Measurements from ENCODE around the gene CDC14A. TPM values are rescaled to one million over a fixed set of nuclear protein-coding genes. Genes with fewer than 3 reads are reported as not detected.

Gene CDC14A
- total RNA-seq, 1 donor from 2014 or later, result 0.79 TPM

DNA sequence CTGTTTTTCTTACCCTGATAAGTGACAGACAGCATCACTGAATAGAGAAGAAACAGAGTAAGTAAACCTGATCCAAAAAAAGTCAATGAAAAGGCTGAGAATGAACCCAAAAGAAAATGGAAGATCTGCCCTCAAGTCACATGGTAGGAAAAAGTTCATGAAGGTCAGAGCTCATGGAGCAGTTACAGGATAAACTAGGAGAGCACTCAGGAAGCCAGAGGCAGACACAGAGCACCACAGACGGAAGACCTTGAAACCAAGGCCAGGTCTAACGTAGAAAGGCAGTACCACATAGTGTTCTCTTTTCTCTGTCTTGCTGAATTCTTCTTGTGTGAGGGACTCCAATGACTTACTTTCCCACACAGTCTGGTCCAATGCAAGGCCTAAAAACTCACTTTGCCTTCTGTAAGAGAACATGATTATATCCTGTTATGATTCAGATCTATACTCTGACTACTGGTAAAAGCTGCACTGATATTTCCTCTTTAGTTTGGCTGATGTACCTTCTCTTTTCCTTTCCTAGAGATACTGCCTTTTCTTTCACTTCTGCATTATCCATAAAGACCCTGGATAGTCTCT, 45.5 kb upstream of the CDC14A start:
- Histone ChIP-seq H3K4me3 (ENCODE audit: low read depth, low read length) (no peak overlapping the region), H3K27me3 (ENCODE audit: control insufficient read depth, insufficient read depth, low read length) (no peaks in the 10 kb centered on the region), H3K36me3 (ENCODE audit: control insufficient read depth, insufficient read depth, low read length) (no peaks in the 10 kb centered on the region)
- FAIRE-seq, result no peak
- no peak for DNase-seq (ENCODE audit: low read depth)
- TF ChIP-seq, protein P1, sequence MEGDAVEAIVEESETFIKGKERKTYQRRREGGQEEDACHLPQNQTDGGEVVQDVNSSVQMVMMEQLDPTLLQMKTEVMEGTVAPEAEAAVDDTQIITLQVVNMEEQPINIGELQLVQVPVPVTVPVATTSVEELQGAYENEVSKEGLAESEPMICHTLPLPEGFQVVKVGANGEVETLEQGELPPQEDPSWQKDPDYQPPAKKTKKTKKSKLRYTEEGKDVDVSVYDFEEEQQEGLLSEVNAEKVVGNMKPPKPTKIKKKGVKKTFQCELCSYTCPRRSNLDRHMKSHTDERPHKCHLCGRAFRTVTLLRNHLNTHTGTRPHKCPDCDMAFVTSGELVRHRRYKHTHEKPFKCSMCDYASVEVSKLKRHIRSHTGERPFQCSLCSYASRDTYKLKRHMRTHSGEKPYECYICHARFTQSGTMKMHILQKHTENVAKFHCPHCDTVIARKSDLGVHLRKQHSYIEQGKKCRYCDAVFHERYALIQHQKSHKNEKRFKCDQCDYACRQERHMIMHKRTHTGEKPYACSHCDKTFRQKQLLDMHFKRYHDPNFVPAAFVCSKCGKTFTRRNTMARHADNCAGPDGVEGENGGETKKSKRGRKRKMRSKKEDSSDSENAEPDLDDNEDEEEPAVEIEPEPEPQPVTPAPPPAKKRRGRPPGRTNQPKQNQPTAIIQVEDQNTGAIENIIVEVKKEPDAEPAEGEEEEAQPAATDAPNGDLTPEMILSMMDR (IDR thresholded peaks at IDR 0.05; ENCODE audit: insufficient read depth, low read length, severe bottlenecking), result no peak

DNA sequence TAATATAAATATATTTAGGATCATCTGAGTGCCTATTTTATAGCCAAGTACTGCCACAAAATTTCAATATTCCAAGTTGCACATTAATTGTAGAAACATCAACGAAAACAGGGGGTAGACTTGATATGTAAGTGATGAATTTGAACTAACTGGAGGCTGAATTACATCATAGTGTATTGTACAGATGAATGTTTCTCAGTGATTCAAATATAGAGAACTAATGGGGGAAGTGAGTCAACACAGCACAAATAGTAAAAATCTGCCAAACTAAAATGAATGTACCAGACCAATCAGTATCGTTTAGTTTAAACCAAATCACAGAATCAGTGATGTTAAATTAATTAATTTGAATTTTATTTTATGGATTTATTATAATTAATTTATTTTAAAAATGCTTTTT, 43.5 kb upstream of the CDC14A start:
- DNase-seq (ENCODE audit: low read depth) (peak; percentile 74), FAIRE-seq (no peak)
- no peaks in the 10 kb centered on the region for H3K27me3 ChIP-seq (ENCODE audit: control insufficient read depth, insufficient read depth, low read length)
- TF ChIP-seq, protein P1 (IDR thresholded peaks at IDR 0.05; ENCODE audit: insufficient read depth, low read length, severe bottlenecking), result no peak
- no peaks in the 10 kb centered on the region for H3K36me3 ChIP-seq (ENCODE audit: control insufficient read depth, insufficient read depth, low read length)
- H3K4me3 ChIP-seq (ENCODE audit: low read depth, low read length), result no peak overlapping the region

DNA sequence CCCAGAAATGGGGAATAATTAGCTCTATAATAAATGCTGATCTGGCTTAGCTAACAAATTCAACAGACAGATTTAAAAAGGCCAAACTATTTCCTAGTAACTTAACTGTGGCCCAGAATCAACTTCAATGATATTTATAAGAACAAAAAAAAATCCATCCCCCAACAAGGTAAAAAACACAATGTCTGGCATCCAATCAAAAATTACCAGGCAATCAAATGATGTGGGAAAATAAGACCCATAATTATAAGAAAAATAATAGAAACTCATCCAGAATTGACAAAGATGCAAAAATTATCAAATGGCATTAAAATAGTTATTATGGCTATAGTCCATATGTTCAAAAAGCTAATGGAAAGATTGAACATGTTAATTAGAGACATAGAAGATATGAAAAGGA, 42.4 kb upstream of the CDC14A start:
- FAIRE-seq (no peak), DNase-seq (ENCODE audit: low read depth) (no peak)
- TF ChIP-seq, protein P1 (IDR thresholded peaks at IDR 0.05; ENCODE audit: insufficient read depth, low read length, severe bottlenecking), result no peak
- Histone ChIP-seq H3K27me3 (ENCODE audit: control insufficient read depth, insufficient read depth, low read length) (no peaks in the 10 kb centered on the region), H3K36me3 (ENCODE audit: control insufficient read depth, insufficient read depth, low read length) (no peaks in the 10 kb centered on the region), H3K4me3 (ENCODE audit: low read depth, low read length) (no peak overlapping the region)

DNA sequence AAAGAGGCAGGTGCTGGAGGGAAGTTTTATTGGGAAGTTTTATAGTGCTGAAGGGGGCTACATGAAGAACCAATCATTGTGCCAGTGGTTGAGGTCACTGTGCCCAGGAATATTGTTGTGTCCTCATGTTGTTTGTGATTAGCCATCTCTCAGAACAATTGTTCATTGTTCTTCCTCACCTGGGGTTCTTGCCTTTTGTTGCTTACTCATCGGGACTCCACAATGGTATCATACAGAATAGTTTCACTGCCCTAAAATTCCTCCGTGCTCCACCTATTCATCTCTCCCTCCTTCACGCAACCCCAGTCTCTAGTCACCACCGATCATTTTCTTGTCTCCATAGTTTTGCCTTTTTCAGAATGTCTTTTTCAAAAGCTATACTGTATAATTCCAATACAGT, 38.9 kb upstream of the CDC14A start:
- Histone ChIP-seq H3K27me3 (ENCODE audit: control insufficient read depth, insufficient read depth, low read length) (no peaks in the 10 kb centered on the region), H3K4me3 (ENCODE audit: low read depth, low read length) (no peak overlapping the region), H3K36me3 (ENCODE audit: control insufficient read depth, insufficient read depth, low read length) (no peaks in the 10 kb centered on the region)
- TF ChIP-seq, protein P1 (IDR thresholded peaks at IDR 0.05; ENCODE audit: insufficient read depth, low read length, severe bottlenecking), result no peak
- FAIRE-seq (peak; percentile 13), DNase-seq (ENCODE audit: low read depth) (peak; percentile 13)

DNA sequence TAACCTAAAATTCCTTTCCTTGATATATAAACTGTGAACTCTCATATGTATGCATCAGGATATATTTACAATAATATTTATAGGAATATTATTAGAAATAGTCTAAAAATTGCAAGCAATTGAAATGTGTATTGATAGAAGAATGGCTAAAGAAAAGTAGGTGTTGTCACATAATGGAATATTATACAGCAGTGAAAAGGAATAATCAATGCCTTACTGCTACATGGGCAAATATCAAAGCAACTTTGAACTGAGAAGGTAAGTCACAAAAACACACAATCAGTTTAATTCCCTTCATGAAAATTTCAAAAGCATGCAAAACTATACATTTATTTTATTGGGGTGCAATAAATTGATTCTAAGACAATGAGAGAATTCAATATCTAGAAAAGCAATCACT, 35.7 kb upstream of the CDC14A start:
- Histone ChIP-seq H3K36me3 (ENCODE audit: control insufficient read depth, insufficient read depth, low read length) (no peaks in the 10 kb centered on the region), H3K27me3 (ENCODE audit: control insufficient read depth, insufficient read depth, low read length) (no peaks in the 10 kb centered on the region), H3K4me3 (ENCODE audit: low read depth, low read length) (no peak overlapping the region)
- TF ChIP-seq, protein P1 (IDR thresholded peaks at IDR 0.05; ENCODE audit: insufficient read depth, low read length, severe bottlenecking), result no peak
- DNase-seq (ENCODE audit: low read depth) (no peak), FAIRE-seq (no peak)
